Caco-2 (cell line): ENCODE results near the gene CNOT1. TPM values are rescaled to one million over a fixed set of nuclear protein-coding genes. Genes with fewer than 3 reads are reported as not detected.
"Not testable (repeated sequence)": the region's sequence is repeated elsewhere in the genome, so short reads cannot be mapped to it uniquely, and the experiment has no call there.

Experiments used
- BruUV-seq: library from RNA; stranded (reverse); fragments of 400-500 nt; replicated peaks from 2 replicates; lab custom pipeline; 2021; lab: Mats Ljungman, UMichigan
- CTCF ChIA-PET: fragments of 300-600 bp; sonication (Branson Sonifier 250); formaldehyde crosslinking; loops from one replicate; lab custom pipeline; 2022; ENCODE audit warnings: antibody characterized with exemption; lab: Charles Lee
- POLR2A ChIA-PET: fragments of 300-600 bp; sonication (Branson Sonifier 250); formaldehyde crosslinking; loops from one replicate; lab custom pipeline; 2022; ENCODE audit warnings: antibody characterized with exemption; lab: Charles Lee
- DNase-seq, 2 experiments: peaks; one replicate each; pipeline versions ENCODE4 v3.0.0 to v3.0.0-alpha.2; 2020 to 2022
- H3K27me3 ChIP-seq: replicated peaks from 2 replicates; pipeline ENCODE4 v1.6.0; 2011; ENCODE audit warnings: low read length; ENCODE audit not compliant: control insufficient read depth, insufficient read depth
- H3K36me3 ChIP-seq: 2 replicates; pipeline ENCODE4 v1.5.1; 2011; ENCODE audit warnings: low read length; ENCODE audit not compliant: control insufficient read depth, insufficient read depth
- H3K4me1 ChIP-seq: fragments of 250-450 bp; sonication (Bioruptor Pico); 2 replicates; pipeline ENCODE4 v1.5.1; 2020; ENCODE audit warnings: mild to moderate bottlenecking
- H3K4me3 ChIP-seq: 2 replicates; pipeline ENCODE4 v1.5.1; 2011; ENCODE audit warnings: low read depth, mild to moderate bottlenecking, control low read depth, low read length
- H3K9me3 ChIP-seq: fragments of 250-450 bp; sonication (Bioruptor Pico); 2 replicates; pipeline ENCODE4 v1.5.1; 2020; ENCODE audit warnings: mild to moderate bottlenecking, moderate library complexity
- H3K27ac Mint-ChIP-seq: one replicate; pipeline ENCODE4 v1.8.0; 2022; ENCODE audit warnings: mixed read lengths; ENCODE audit not compliant: unreplicated experiment
- H3K27me3 Mint-ChIP-seq: one replicate; pipeline ENCODE4 v1.8.0; 2022; ENCODE audit warnings: mixed read lengths; ENCODE audit not compliant: insufficient read depth, unreplicated experiment
- H3K36me3 Mint-ChIP-seq: one replicate; pipeline ENCODE4 v1.8.0; 2022; ENCODE audit warnings: mild to moderate bottlenecking, mixed read lengths; ENCODE audit not compliant: insufficient read depth, unreplicated experiment
- H3K4me1 Mint-ChIP-seq: one replicate; pipeline ENCODE4 v1.8.0; 2022; ENCODE audit warnings: low read depth, mixed read lengths; ENCODE audit not compliant: unreplicated experiment
- H3K4me3 Mint-ChIP-seq: one replicate; pipeline ENCODE4 v1.8.0; 2022; ENCODE audit warnings: mild to moderate bottlenecking, moderate library complexity, mixed read lengths; ENCODE audit not compliant: unreplicated experiment
- H3K9me3 Mint-ChIP-seq: one replicate; pipeline ENCODE4 v1.8.0; 2022; ENCODE audit warnings: mixed read lengths; ENCODE audit not compliant: unreplicated experiment
- CTCF ChIP-seq, 2 experiments: fragments of 200-600 bp in 1 of 2; IDR thresholded peaks; 1 replicate in 1 of 2; 2 replicates in 1 of 2; pipeline versions ENCODE4 v1.5.1 to v1.8.0; 2011 to 2022; ENCODE audit warnings: antibody characterized with exemption in 1 of 2, control low read depth in 1 of 2, inconsistent platforms in 1 of 2, low read depth in 1 of 2, low read length in 1 of 2, mild to moderate bottlenecking in 1 of 2, moderate library complexity in 1 of 2; ENCODE audit not compliant: insufficient read depth in 1 of 2, severe bottlenecking in 1 of 2, unreplicated experiment in 1 of 2
- intact Hi-C: fragments of 100-400 bp; cut with micrococcal nuclease; formaldehyde crosslinking; loops from one replicate; pipeline ENCODE4 v1.10.0; 2022; ENCODE audit not compliant: unreplicated experiment
- total RNA-seq: library from RNA; stranded (reverse); gene quantifications from 2 replicates; pipeline ENCODE4 v1.2.3, GENCODE V29; 2022

The CNOT1 gene
- total RNA-seq, 1 experiment from 2014 or later, result 413 TPM

GRCh38 chr16:58492066-58492465 lies 137.6 kb downstream of the CNOT1 start:
- DNase-seq, result no peak
- H3K36me3 ChIP-seq, result no peaks in the 10 kb centered on the region
- no peak for TF ChIP-seq CTCF (IDR thresholded peaks at IDR 0.05; ENCODE audit: insufficient read depth in 1 of 2, low read depth in 1 of 2, low read length in 1 of 2, severe bottlenecking in 1 of 2, unreplicated experiment in 1 of 2)
- H3K27me3 ChIP-seq, result no peaks in the 10 kb centered on the region
- CTCF ChIA-PET, result interaction anchor here (0.6 to 0.7 kb wide), 2 partner anchors 21 to 97 kb away, joined by 4 to 5 read pairs; no protein-coding TSS in a partner anchor
- H3K27me3 Mint-ChIP-seq, result peaks cover 4% of the 10 kb centered on the region
- no peak overlapping the region for H3K4me3 ChIP-seq
- no peak overlapping the region for H3K27ac Mint-ChIP-seq
- H3K9me3 Mint-ChIP-seq, result no peaks in the 10 kb centered on the region
- H3K4me1 ChIP-seq, result no peaks in the 10 kb centered on the region
- no TSS peak for BruUV-seq
- H3K9me3 ChIP-seq, result no peaks in the 10 kb centered on the region
- intact Hi-C loops, result no loop called here
- no peaks in the 10 kb centered on the region for H3K36me3 Mint-ChIP-seq
- no peak overlapping the region for H3K4me3 Mint-ChIP-seq
- H3K4me1 Mint-ChIP-seq, result no peaks in the 10 kb centered on the region
- POLR2A ChIA-PET, result no interaction called here

- POLR2A ChIA-PET, H3K36me3 ChIP-seq, H3K27ac Mint-ChIP-seq, BruUV-seq, H3K4me1 Mint-ChIP-seq, H3K4me1 ChIP-seq, H3K4me3 ChIP-seq, H3K9me3 ChIP-seq, H3K4me3 Mint-ChIP-seq, CTCF ChIA-PET, H3K9me3 Mint-ChIP-seq, H3K27me3 Mint-ChIP-seq, intact Hi-C loops, H3K27me3 ChIP-seq, DNase-seq, H3K36me3 Mint-ChIP-seq: not testable (repeated sequence)
Measured at GRCh38 chr16:58490539-58490938, 139.1 kb downstream of the CNOT1 start.

GRCh38 chr16:58490065-58490464 lies 139.6 kb downstream of the CNOT1 start:
- peaks cover 4% of the 10 kb centered on the region for H3K27me3 Mint-ChIP-seq
- Histone ChIP-seq H3K4me1 (no peaks in the 10 kb centered on the region), H3K4me3 (no peak overlapping the region), H3K36me3 (no peaks in the 10 kb centered on the region), H3K9me3 (no peaks in the 10 kb centered on the region), H3K27me3 (no peaks in the 10 kb centered on the region)
- H3K4me1 Mint-ChIP-seq, result no peaks in the 10 kb centered on the region
- intact Hi-C loops, result no loop called here
- no TSS peak for BruUV-seq
- no peak overlapping the region for H3K4me3 Mint-ChIP-seq
- no peak overlapping the region for H3K27ac Mint-ChIP-seq
- ChIA-PET CTCF (no interaction called here), POLR2A (no interaction called here)
- no peaks in the 10 kb centered on the region for H3K9me3 Mint-ChIP-seq
- no peaks in the 10 kb centered on the region for H3K36me3 Mint-ChIP-seq
- no peak for TF ChIP-seq CTCF (IDR thresholded peaks at IDR 0.05; ENCODE audit: insufficient read depth in 1 of 2, low read depth in 1 of 2, low read length in 1 of 2, severe bottlenecking in 1 of 2, unreplicated experiment in 1 of 2)
- DNase-seq, result no peak
